SK-N-SH (cell line): Measurements from ENCODE around the gene GRAMD2A. TPM values are rescaled to one million over a fixed set of nuclear protein-coding genes. Genes with fewer than 3 reads are reported as not detected.
A peak's percentile ranks its signal among the peaks of the same experiment; 100 is the strongest.

Experiments used
- CTCF ChIA-PET: fragments of 300-600, 350-600 bp; formaldehyde crosslinking; extraction: SDS; loops from one replicate; lab custom pipeline; 2021; lab: Yijun Ruan, JAX
- POLR2A ChIA-PET: fragments of 350-600 bp; sonication (Branson Sonifier 250); formaldehyde crosslinking; extraction: SDS; loops from one replicate; lab custom pipeline; 2020; ENCODE audit warnings: antibody characterized with exemption, inconsistent platforms; lab: Yijun Ruan, JAX
- DNase-seq: peaks from one replicate; pipeline ENCODE4 v3.0.0; 2012
- H2AFZ ChIP-seq: fragments of 200-600 bp; sonication (generic); 2 replicates; pipeline ENCODE4 v1.8.1; 2016; ENCODE audit warnings: antibody characterized with exemption, mild to moderate bottlenecking, low read depth
- H3F3A ChIP-seq: fragments of 200-600 bp; sonication (generic); replicated peaks from 2 replicates; pipeline ENCODE3; 2016; ENCODE audit warnings: antibody characterized with exemption, mild to moderate bottlenecking; ENCODE audit not compliant: insufficient read depth
- H3K27ac ChIP-seq, 2 experiments: fragments of 200-500 bp in 1 of 2; fragments of 200-600 bp in 1 of 2; sonication (Bioruptor generic) in 1 of 2; sonication (generic), shearing (Covaris generic) in 1 of 2; 2 replicates each; pipeline versions ENCODE4 v1.5.1 to v1.6.1; 2014 to 2016; ENCODE audit warnings: low read depth in 2 of 2, inconsistent platforms in 1 of 2, low read length in 1 of 2, mild to moderate bottlenecking in 1 of 2, mixed read lengths in 1 of 2
- H3K27me3 ChIP-seq: fragments of 200-600 bp; sonication (generic), shearing (Covaris generic); 2 replicates; pipeline ENCODE4 v1.6.1; 2016; ENCODE audit warnings: mixed run types; ENCODE audit not compliant: insufficient read depth
- H3K36me3 ChIP-seq, 2 experiments: fragments of 200-500 bp in 1 of 2; fragments of 200-600 bp in 1 of 2; sonication (Bioruptor generic) in 1 of 2; sonication (generic) in 1 of 2; replicated peaks in 1 of 2; 2 replicates each; pipeline versions ENCODE3 to v1.5.1; 2014 to 2016; ENCODE audit warnings: low read length in 1 of 2, mild to moderate bottlenecking in 1 of 2; ENCODE audit not compliant: insufficient read depth in 2 of 2, control insufficient read depth in 1 of 2
- H3K4me1 ChIP-seq, 2 experiments: fragments of 200-500 bp in 1 of 2; fragments of 200-600 bp in 1 of 2; sonication (Bioruptor generic) in 1 of 2; sonication (generic), shearing (Covaris generic) in 1 of 2; 2 replicates each; pipeline versions ENCODE4 v1.5.1 to v1.6.1; 2014 to 2016; ENCODE audit warnings: low read depth in 1 of 2, low read length in 1 of 2, mixed run types in 1 of 2; ENCODE audit not compliant: insufficient read depth in 2 of 2, control insufficient read depth in 1 of 2
- H3K4me2 ChIP-seq: fragments of 200-600 bp; sonication (generic), shearing (Covaris generic); 2 replicates; pipeline ENCODE4 v1.6.1; 2017; ENCODE audit warnings: mixed run types
- H3K4me3 ChIP-seq, 2 experiments: fragments of 200-500 bp in 1 of 2; fragments of 200-600 bp in 1 of 2; sonication (Bioruptor generic) in 1 of 2; sonication (generic), shearing (Covaris generic) in 1 of 2; 2 replicates each; pipeline versions ENCODE4 v1.5.1 to v1.8.1; 2014 to 2016; ENCODE audit warnings: low read depth in 2 of 2, inconsistent platforms in 1 of 2, low read length in 1 of 2, mild to moderate bottlenecking in 1 of 2, mixed read lengths in 1 of 2, moderate library complexity in 1 of 2
- H3K79me2 ChIP-seq: fragments of 200-600 bp; sonication (generic); 2 replicates; pipeline ENCODE4 v1.8.1; 2017; ENCODE audit warnings: mild to moderate bottlenecking; ENCODE audit not compliant: insufficient read depth
- H3K9ac ChIP-seq: fragments of 200-600 bp; sonication (generic); 2 replicates; pipeline ENCODE4 v1.6.1; 2017; ENCODE audit warnings: mixed run types
- H3K9me2 ChIP-seq: fragments of 200-600 bp; sonication (generic); 2 replicates; pipeline ENCODE4 v1.6.1; 2017; ENCODE audit warnings: mixed run types
- H3K9me3 ChIP-seq: fragments of 200-600 bp; sonication (generic); 2 replicates; pipeline ENCODE4 v1.6.1; 2017; ENCODE audit warnings: mixed run types, mild to moderate bottlenecking, moderate library complexity
- H4K20me1 ChIP-seq: fragments of 200-600 bp; sonication (generic); 2 replicates; pipeline ENCODE4 v1.6.1; 2017; ENCODE audit warnings: mild to moderate bottlenecking, mixed run types; ENCODE audit not compliant: insufficient read depth
- CHD2 ChIP-seq: fragments of 150-350 bp; IDR thresholded peaks from 2 replicates; pipeline ENCODE4 v1.6.1; 2018; ENCODE audit warnings: low read length; ENCODE audit not compliant: partially characterized antibody
- FOXM1 ChIP-seq: IDR thresholded peaks from 2 replicates; pipeline ENCODE4 v1.4.0; 2012; ENCODE audit warnings: low read depth, mild to moderate bottlenecking
- MEF2A ChIP-seq: IDR thresholded peaks from 2 replicates; pipeline ENCODE4 v1.4.0; 2012; ENCODE audit warnings: low read depth, borderline replicate concordance
- MXI1 ChIP-seq: IDR thresholded peaks from 2 replicates; pipeline ENCODE4 v1.6.1; 2012; ENCODE audit warnings: mild to moderate bottlenecking, low read depth, low read length, improper control_type of control experiment
- NFIC ChIP-seq: IDR thresholded peaks from 2 replicates; pipeline ENCODE4 v1.4.0; 2012; ENCODE audit warnings: borderline replicate concordance
- RAD21 ChIP-seq: IDR thresholded peaks from 2 replicates; pipeline ENCODE4 v1.6.1; 2012; ENCODE audit warnings: mild to moderate bottlenecking, low read length
- RCOR1 ChIP-seq: fragments of 150-350 bp; IDR thresholded peaks from 2 replicates; pipeline ENCODE4 v1.6.1; 2017; ENCODE audit warnings: antibody characterized with exemption, low read length
- SMC3 ChIP-seq: IDR thresholded peaks from 2 replicates; pipeline ENCODE4 v1.6.1; 2012; ENCODE audit warnings: low read depth, low read length, improper control_type of control experiment
- TAF1 ChIP-seq: IDR thresholded peaks from 2 replicates; pipeline ENCODE4 v1.6.1; 2012; ENCODE audit warnings: low read depth, mild to moderate bottlenecking, low read length, moderate library complexity, borderline replicate concordance
- TCF12 ChIP-seq: IDR thresholded peaks from 2 replicates; pipeline ENCODE4 v1.4.0; 2012
- TEAD4 ChIP-seq: IDR thresholded peaks from 2 replicates; pipeline ENCODE4 v1.4.0; 2012; ENCODE audit warnings: mild to moderate bottlenecking, borderline replicate concordance; ENCODE audit not compliant: insufficient read depth
- WGBS: methylation state at CpG from one replicate; pipeline ENCODE4 v1.1.6; 2017; ENCODE audit warnings: low lambda C conversion rate; 5-methylcytosine and 5-hydroxymethylcytosine counted together
- polyA plus RNA-seq, 3 experiments: library from polyadenylated mRNA; depleted of rRNA; stranded (reverse); fragments of >200 nt; gene quantifications; 2 replicates each; pipeline ENCODE4 v1.2.3, GENCODE V29; 2012
- TF ChIP-seq, protein P1 (sequence below): IDR thresholded peaks from 2 replicates; pipeline ENCODE4 v1.4.0; 2012; ENCODE audit warnings: low read depth, borderline replicate concordance
- TF ChIP-seq, protein P2 (sequence below): fragments of 200-600 bp; sonication (generic); IDR thresholded peaks from 2 replicates; pipeline ENCODE4 v1.6.1; 2017; ENCODE audit warnings: antibody characterized with exemption, mild to moderate bottlenecking, moderate library complexity
- TF ChIP-seq, protein P3 (sequence below): IDR thresholded peaks from 2 replicates; pipeline ENCODE4 v1.6.1; 2012; ENCODE audit warnings: mild to moderate bottlenecking, low read depth, low read length, moderate library complexity

Gene GRAMD2A
- polyA plus RNA-seq, 1 of the 3 experiments (the other 2 are of a cell fraction), result 0.10 TPM

DNA sequence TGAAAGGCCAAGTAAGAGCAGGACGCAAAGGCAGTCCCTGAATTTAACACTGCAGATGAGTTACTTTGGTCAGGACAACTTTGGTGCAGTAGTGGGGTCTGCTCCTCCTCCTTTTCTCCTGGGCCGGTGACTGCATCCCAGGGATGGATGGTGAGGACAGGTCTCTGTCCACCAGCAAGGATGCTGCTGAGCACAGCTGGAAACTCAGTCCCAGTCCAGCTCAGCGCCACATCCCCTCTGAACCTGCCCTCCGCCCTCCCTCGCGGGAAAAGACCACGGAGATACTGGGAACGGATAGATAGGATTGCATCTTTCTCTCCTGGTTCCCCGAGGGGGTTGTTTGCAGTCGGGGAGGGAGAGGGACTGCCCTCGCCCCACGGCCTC lies 13.8 kb downstream of the GRAMD2A start:
- no peak overlapping the region for H3K4me3 ChIP-seq

DNA sequence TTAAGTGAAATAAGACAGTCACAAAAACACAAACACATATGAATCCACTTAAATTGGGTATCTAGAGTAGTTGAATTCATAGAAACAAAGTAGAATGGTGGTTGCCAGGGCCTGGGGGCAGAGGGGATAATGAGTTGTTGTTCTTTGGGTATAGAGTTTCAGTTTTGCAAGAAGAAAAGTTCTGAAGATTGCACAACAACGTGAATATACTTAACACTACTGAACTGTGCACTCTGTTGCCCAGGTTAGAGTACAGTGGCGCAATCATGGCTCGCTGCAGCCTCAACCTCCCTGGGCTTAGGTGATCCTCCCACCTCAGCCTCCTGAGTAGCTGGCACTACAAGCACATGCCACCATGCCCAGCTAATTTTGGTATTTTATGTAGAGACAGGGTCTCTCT lies 14.9 kb downstream of the GRAMD2A start:
- H3K9me3 ChIP-seq, result no peaks in the 10 kb centered on the region
- H2AFZ ChIP-seq, result no peak overlapping the region
- H3K79me2 ChIP-seq, result no peaks in the 10 kb centered on the region
- no peak overlapping the region for H3K9ac ChIP-seq
- no peak overlapping the region for H3K27ac ChIP-seq
- no peaks in the 10 kb centered on the region for H3K9me2 ChIP-seq
- no peaks in the 10 kb centered on the region for H3K27me3 ChIP-seq
- H3K4me2 ChIP-seq, result no peak overlapping the region
- TF ChIP-seq, protein P1, sequence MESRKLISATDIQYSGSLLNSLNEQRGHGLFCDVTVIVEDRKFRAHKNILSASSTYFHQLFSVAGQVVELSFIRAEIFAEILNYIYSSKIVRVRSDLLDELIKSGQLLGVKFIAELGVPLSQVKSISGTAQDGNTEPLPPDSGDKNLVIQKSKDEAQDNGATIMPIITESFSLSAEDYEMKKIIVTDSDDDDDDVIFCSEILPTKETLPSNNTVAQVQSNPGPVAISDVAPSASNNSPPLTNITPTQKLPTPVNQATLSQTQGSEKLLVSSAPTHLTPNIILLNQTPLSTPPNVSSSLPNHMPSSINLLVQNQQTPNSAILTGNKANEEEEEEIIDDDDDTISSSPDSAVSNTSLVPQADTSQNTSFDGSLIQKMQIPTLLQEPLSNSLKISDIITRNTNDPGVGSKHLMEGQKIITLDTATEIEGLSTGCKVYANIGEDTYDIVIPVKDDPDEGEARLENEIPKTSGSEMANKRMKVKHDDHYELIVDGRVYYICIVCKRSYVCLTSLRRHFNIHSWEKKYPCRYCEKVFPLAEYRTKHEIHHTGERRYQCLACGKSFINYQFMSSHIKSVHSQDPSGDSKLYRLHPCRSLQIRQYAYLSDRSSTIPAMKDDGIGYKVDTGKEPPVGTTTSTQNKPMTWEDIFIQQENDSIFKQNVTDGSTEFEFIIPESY, result no peak
- no peak for TF ChIP-seq NFIC
- no peak for TF ChIP-seq MXI1
- TF ChIP-seq RCOR1, result no peak
- TF ChIP-seq TAF1, result no peak
- no peak for TF ChIP-seq RAD21
- CTCF ChIA-PET, result no interaction called here
- no peak for DNase-seq
- no peaks in the 10 kb centered on the region for H3F3A ChIP-seq
- POLR2A ChIA-PET, result no interaction called here
- H3K4me1 ChIP-seq, result peaks cover 0 to 12% of the 10 kb centered on the region in 2 experiments; a peak in 1 of 4 replicates
- H3K4me3 ChIP-seq, result no peak overlapping the region
- no peaks in the 10 kb centered on the region for H3K36me3 ChIP-seq
- no peaks in the 10 kb centered on the region for H4K20me1 ChIP-seq
- WGBS, result 90% methylated on average over 3 of the region's 3 CpGs

More for the DNA sequence above, 13.8 kb downstream of the GRAMD2A start:
- Histone ChIP-seq H3K27me3 (no peaks in the 10 kb centered on the region), H3K9me2 (no peaks in the 10 kb centered on the region), H3K79me2 (no peaks in the 10 kb centered on the region), H3F3A (no peaks in the 10 kb centered on the region), H3K27ac (no peak overlapping the region), H3K9ac (no peak overlapping the region), H3K4me1 (peaks cover 0 to 12% of the 10 kb centered on the region in 2 experiments; a peak in 1 of 4 replicates), H2AFZ (peak overlapping the region; percentile 70; the same call in 1 of the 2 replicates), H3K4me2 (peak overlapping the region; percentile 51; the same call in 1 of the 2 replicates), H4K20me1 (no peaks in the 10 kb centered on the region), H3K9me3 (no peaks in the 10 kb centered on the region), H3K36me3 (no peaks in the 10 kb centered on the region)
- TF ChIP-seq TCF12 (no peak), NFIC (no peak), TEAD4 (no peak), SMC3 (no peak), CHD2 (no peak), FOXM1 (no peak), MEF2A (no peak)
- TF ChIP-seq, protein P2, sequence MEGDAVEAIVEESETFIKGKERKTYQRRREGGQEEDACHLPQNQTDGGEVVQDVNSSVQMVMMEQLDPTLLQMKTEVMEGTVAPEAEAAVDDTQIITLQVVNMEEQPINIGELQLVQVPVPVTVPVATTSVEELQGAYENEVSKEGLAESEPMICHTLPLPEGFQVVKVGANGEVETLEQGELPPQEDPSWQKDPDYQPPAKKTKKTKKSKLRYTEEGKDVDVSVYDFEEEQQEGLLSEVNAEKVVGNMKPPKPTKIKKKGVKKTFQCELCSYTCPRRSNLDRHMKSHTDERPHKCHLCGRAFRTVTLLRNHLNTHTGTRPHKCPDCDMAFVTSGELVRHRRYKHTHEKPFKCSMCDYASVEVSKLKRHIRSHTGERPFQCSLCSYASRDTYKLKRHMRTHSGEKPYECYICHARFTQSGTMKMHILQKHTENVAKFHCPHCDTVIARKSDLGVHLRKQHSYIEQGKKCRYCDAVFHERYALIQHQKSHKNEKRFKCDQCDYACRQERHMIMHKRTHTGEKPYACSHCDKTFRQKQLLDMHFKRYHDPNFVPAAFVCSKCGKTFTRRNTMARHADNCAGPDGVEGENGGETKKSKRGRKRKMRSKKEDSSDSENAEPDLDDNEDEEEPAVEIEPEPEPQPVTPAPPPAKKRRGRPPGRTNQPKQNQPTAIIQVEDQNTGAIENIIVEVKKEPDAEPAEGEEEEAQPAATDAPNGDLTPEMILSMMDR, result no peak
- TF ChIP-seq, protein P3, sequence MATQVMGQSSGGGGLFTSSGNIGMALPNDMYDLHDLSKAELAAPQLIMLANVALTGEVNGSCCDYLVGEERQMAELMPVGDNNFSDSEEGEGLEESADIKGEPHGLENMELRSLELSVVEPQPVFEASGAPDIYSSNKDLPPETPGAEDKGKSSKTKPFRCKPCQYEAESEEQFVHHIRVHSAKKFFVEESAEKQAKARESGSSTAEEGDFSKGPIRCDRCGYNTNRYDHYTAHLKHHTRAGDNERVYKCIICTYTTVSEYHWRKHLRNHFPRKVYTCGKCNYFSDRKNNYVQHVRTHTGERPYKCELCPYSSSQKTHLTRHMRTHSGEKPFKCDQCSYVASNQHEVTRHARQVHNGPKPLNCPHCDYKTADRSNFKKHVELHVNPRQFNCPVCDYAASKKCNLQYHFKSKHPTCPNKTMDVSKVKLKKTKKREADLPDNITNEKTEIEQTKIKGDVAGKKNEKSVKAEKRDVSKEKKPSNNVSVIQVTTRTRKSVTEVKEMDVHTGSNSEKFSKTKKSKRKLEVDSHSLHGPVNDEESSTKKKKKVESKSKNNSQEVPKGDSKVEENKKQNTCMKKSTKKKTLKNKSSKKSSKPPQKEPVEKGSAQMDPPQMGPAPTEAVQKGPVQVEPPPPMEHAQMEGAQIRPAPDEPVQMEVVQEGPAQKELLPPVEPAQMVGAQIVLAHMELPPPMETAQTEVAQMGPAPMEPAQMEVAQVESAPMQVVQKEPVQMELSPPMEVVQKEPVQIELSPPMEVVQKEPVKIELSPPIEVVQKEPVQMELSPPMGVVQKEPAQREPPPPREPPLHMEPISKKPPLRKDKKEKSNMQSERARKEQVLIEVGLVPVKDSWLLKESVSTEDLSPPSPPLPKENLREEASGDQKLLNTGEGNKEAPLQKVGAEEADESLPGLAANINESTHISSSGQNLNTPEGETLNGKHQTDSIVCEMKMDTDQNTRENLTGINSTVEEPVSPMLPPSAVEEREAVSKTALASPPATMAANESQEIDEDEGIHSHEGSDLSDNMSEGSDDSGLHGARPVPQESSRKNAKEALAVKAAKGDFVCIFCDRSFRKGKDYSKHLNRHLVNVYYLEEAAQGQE, result no peak
- no peak for DNase-seq
- ChIA-PET POLR2A (no interaction called here), CTCF (interaction anchor here (0.6 kb wide), 1 partner anchor 453 kb away, joined by 4 read pairs; no protein-coding TSS in a partner anchor)
- WGBS, result 64% methylated on average over 9 of the region's 12 CpGs
